GM12878 (cell line): Measurements from ENCODE around the gene GUCY1A1. TPM values are rescaled to one million over a fixed set of nuclear protein-coding genes. Genes with fewer than 3 reads are reported as not detected.

Source experiments
- ATAC-seq: fragments of 200-7000 bp; cut with Tn5 transposase; 3 replicates; pipeline ENCODE4 v1.9.1; 2020; ENCODE audit warnings: mild to moderate bottlenecking, moderate library complexity
- BruUV-seq: library from RNA; stranded (reverse); fragments of 400-500 nt; replicated peaks from 2 replicates; lab custom pipeline; 2021; lab: Mats Ljungman, UMichigan
- CTCF ChIA-PET: fragments of 300-600 bp; sonication (Branson Sonifier 250); formaldehyde crosslinking; extraction: SDS; loops from one replicate; lab custom pipeline; 2021; ENCODE audit warnings: inconsistent platforms; lab: Yijun Ruan, JAX
- POLR2A ChIA-PET: fragments of 350-600 bp; formaldehyde crosslinking; extraction: SDS; loops from one replicate; lab custom pipeline; 2021; ENCODE audit warnings: inconsistent platforms; lab: Charles Lee
- RAD21 ChIA-PET: fragments of 300-600 bp; sonication (Branson Sonifier 250); formaldehyde crosslinking; loops from one replicate; lab custom pipeline; 2023; ENCODE audit warnings: antibody characterized with exemption; ENCODE audit not compliant: unreplicated experiment; lab: Charles Lee
- SMC1A ChIA-PET: fragments of 300-600 bp; sonication (Branson Sonifier 250); formaldehyde crosslinking; loops from one replicate; lab custom pipeline; 2023; ENCODE audit not compliant: unreplicated experiment, uncharacterized antibody; lab: Charles Lee
- DNase-seq: peaks from one replicate; pipeline ENCODE4 v3.0.0-alpha.2; 2011; ENCODE audit warnings: low read depth, low spot score
- FAIRE-seq: peaks from 3 replicates; lab custom pipeline; 2011; peaks lifted over from hg19 to GRCh38; lab: Jason Lieb, UNC
- H2AFZ ChIP-seq: 2 replicates; pipeline ENCODE4 v1.6.0; 2011; ENCODE audit warnings: low read depth, low read length, control low read depth; ENCODE audit not compliant: control insufficient read depth
- H3K27ac ChIP-seq: 2 replicates; pipeline ENCODE4 v1.5.1; 2011; ENCODE audit warnings: control low read depth; ENCODE audit not compliant: control insufficient read depth, insufficient read depth
- H3K27me3 ChIP-seq, 2 experiments: replicated peaks in 1 of 2; 2 replicates each; pipeline versions ENCODE4 v1.6.0 to v1.6.1; 2011; ENCODE audit warnings: low read length in 1 of 2; ENCODE audit not compliant: control insufficient read depth in 2 of 2, insufficient read depth in 2 of 2
- H3K36me3 ChIP-seq, 2 experiments: 2 replicates each; pipeline ENCODE4 v1.5.1; 2011; ENCODE audit warnings: low read length in 1 of 2; ENCODE audit not compliant: control insufficient read depth in 2 of 2, insufficient read depth in 2 of 2
- H3K4me1 ChIP-seq: 2 replicates; pipeline ENCODE4 v1.6.1; 2011; ENCODE audit warnings: mild to moderate bottlenecking, low read length, moderate library complexity, mixed read lengths; ENCODE audit not compliant: control insufficient read depth, insufficient read depth
- H3K4me2 ChIP-seq: 2 replicates; pipeline ENCODE4 v1.6.0; 2011; ENCODE audit warnings: control low read depth; ENCODE audit not compliant: control insufficient read depth, insufficient read depth
- H3K4me3 ChIP-seq: fragments of 200-600 bp; sonication (generic); 2 replicates; pipeline ENCODE4 v1.5.1; 2016
- H3K79me2 ChIP-seq: 2 replicates; pipeline ENCODE4 v1.6.0; 2011; ENCODE audit warnings: low read length; ENCODE audit not compliant: control insufficient read depth, insufficient read depth
- H3K9ac ChIP-seq: 2 replicates; pipeline ENCODE4 v1.8.0; 2011; ENCODE audit warnings: low read length, control low read depth, mixed read lengths; ENCODE audit not compliant: control insufficient read depth, insufficient read depth
- H3K9me3 ChIP-seq: replicated peaks from 3 replicates; pipeline ENCODE4 v1.5.1; 2011; ENCODE audit warnings: mild to moderate bottlenecking, low read length; ENCODE audit not compliant: control insufficient read depth, insufficient read depth
- H4K20me1 ChIP-seq: 2 replicates; pipeline ENCODE4 v1.6.0; 2011; ENCODE audit not compliant: control insufficient read depth, insufficient read depth
- BRCA1 ChIP-seq: IDR thresholded peaks from 2 replicates; pipeline ENCODE4 v1.6.1; 2011; ENCODE audit warnings: low read depth, low read length, improper control_type of control experiment
- CHD2 ChIP-seq: IDR thresholded peaks from 2 replicates; pipeline ENCODE4 v1.6.1; 2011; ENCODE audit warnings: low read depth, low read length, improper control_type of control experiment, borderline replicate concordance
- DPF2 ChIP-seq: fragments of 450-650 bp; IDR thresholded peaks from 2 replicates; pipeline ENCODE4 v1.6.1; 2017; ENCODE audit warnings: mild to moderate bottlenecking
- MXI1 ChIP-seq: fragments of 150-350 bp; IDR thresholded peaks from 2 replicates; pipeline ENCODE4 v1.6.1; 2011; ENCODE audit warnings: low read depth, mild to moderate bottlenecking, inconsistent platforms, low read length, improper control_type of control experiment
- NR2F1 ChIP-seq: fragments of 450-650 bp; conservative IDR thresholded peaks from 2 replicates; pipeline ENCODE4 v1.6.1; 2017; ENCODE audit warnings: mild to moderate bottlenecking
- PBX3 ChIP-seq: IDR thresholded peaks from 2 replicates; pipeline ENCODE4 v1.6.1; 2011; ENCODE audit warnings: mild to moderate bottlenecking, low read depth, low read length, moderate library complexity; ENCODE audit not compliant: insufficient replicate concordance
- RCOR1 ChIP-seq: conservative IDR thresholded peaks from 2 replicates; pipeline ENCODE4 v1.6.1; 2012; ENCODE audit warnings: low read depth, low read length, improper control_type of control experiment
- TBL1XR1 ChIP-seq: IDR thresholded peaks from 2 replicates; pipeline ENCODE4 v1.6.1; 2012; ENCODE audit warnings: low read depth, low read length, improper control_type of control experiment
- ZBTB33 ChIP-seq: fragments of 450-650 bp; IDR thresholded peaks from 2 replicates; pipeline ENCODE4 v1.6.1; 2017; ENCODE audit warnings: mild to moderate bottlenecking
- WGBS: methylation state at CpG from one replicate; pipeline ENCODE4 v1.1.6; 2016; ENCODE audit warnings: low lambda C conversion rate; ENCODE audit not compliant: insufficient replicate concordance, insufficient coverage; ENCODE audit errors: missing lambda C conversion rate; 5-methylcytosine and 5-hydroxymethylcytosine counted together
- in situ Hi-C: fragments of 300-500 bp; cut with MboI; formaldehyde crosslinking; loops from 9 replicates; pipeline ENCODE4 v1.14.3; 2018; ENCODE audit warnings: mixed read lengths
- intact Hi-C: fragments of 100-400 bp; cut with micrococcal nuclease; formaldehyde crosslinking; loops from one replicate; pipeline ENCODE4 v1.14.2; 2022; ENCODE audit not compliant: unreplicated experiment
- polyA plus RNA-seq, 11 experiments: library from polyadenylated mRNA; depleted of rRNA in 4 of 11; unstranded in 6 of 11; stranded (reverse) in 5 of 11; fragments of >200 nt; fragmentation: Nextera tagmentation in 4 of 11; fragmentation: Illumina TruSeq in 1 of 11; extraction: Ambion mirVana in 4 of 11; extraction: Trizol in 1 of 11; gene quantifications; 1 replicate in 1 of 11; 2 replicates in 10 of 11; pipeline versions ENCODE4 v1.2.1 to v1.2.3, GENCODE V29; 2011 to 2016; ENCODE audit warnings: inconsistent platforms in 2 of 11, missing spikeins in 2 of 11, low read depth in 1 of 11
- total RNA-seq, 4 experiments: library from RNA; depleted of rRNA in 3 of 4; stranded (reverse); fragments of >200 nt in 3 of 4; fragmentation: Illumina TruSeq in 1 of 4; extraction: Trizol in 1 of 4; gene quantifications; 2 replicates each; pipeline versions ENCODE4 v1.2.1 to v1.2.3, GENCODE V29; 2013 to 2021

GUCY1A1 gene
- total and polyA plus RNA-seq, 10 of the 15 experiments (the other 5 are each of a cell fraction or from before 2014, with no cell fraction given): 0.44 to 22.6 (median 0.55) TPM

- no peak for TF ChIP-seq RCOR1
- TF ChIP-seq DPF2: no peak
- TF ChIP-seq TBL1XR1: no peak
- no peak for TF ChIP-seq ZBTB33
- TF ChIP-seq PBX3: no peak
- TF ChIP-seq MXI1: no peak
- no peak for TF ChIP-seq BRCA1
- TF ChIP-seq NR2F1: no peak
- no peak for TF ChIP-seq CHD2
- Histone ChIP-seq H3K4me3 (no peak overlapping the region), H2AFZ (no peak overlapping the region), H3K9me3 (no peaks in the 10 kb centered on the region), H3K27ac (no peak overlapping the region), H3K9ac (no peak overlapping the region), H4K20me1 (no peaks in the 10 kb centered on the region), H3K79me2 (no peaks in the 10 kb centered on the region), H3K27me3 (no peaks in the 10 kb centered on the region), H3K36me3 (no peaks in the 10 kb centered on the region), H3K4me1 (no peaks in the 10 kb centered on the region), H3K4me2 (no peak overlapping the region)
- ChIA-PET SMC1A (interaction anchor here (0.9 to 7.2 kb wide), 28 partner anchors 8 to 323 kb away, joined by 3 to 52 read pairs (median 5); partner anchors contain the start of genes CTSO, GUCY1A1 and GUCY1B1), RAD21 (interaction anchor here (0.8 to 3.8 kb wide), 13 partner anchors 8 to 140 kb away, joined by 3 to 25 read pairs (median 5); partner anchors contain the start of gene GUCY1A1), POLR2A (interaction anchor here (0.8 to 2.9 kb wide), 10 partner anchors 8 to 128 kb away, joined by 3 to 14 read pairs (median 4); partner anchors contain the start of genes GUCY1A1 and GUCY1B1), CTCF (interaction anchor here (0.6 to 2.2 kb wide), 6 partner anchors 10 to 245 kb away, joined by 4 to 9 read pairs (median 5); no protein-coding TSS in a partner anchor)
- DNase-seq (no peak), ATAC-seq (no peak), FAIRE-seq (no peak)
- 0% methylated on average over 1 of the region's 1 CpG for WGBS
- no TSS peak for BruUV-seq
- intact Hi-C loops (no loop called here), in situ Hi-C loops (no loop called here)
These were observed 36.7 kb upstream of the GUCY1A1 start for GRCh38 chr4:155629956-155630355.
